GM12875 (cell line): ENCODE measurements around the gene PSMG3.

Source experiments
- H3K4me3 ChIP-seq: one replicate; pipeline ENCODE4 v1.5.1; 2011; ENCODE audit warnings: low read depth, low read length, control low read depth
- TF ChIP-seq, protein P1 (sequence below): IDR thresholded peaks from 2 replicates; pipeline ENCODE4 v1.5.1; 2011; ENCODE audit warnings: low read depth, mild to moderate bottlenecking, control low read depth, inconsistent platforms, low read length, moderate library complexity, borderline replicate concordance; ENCODE audit not compliant: insufficient read depth

The PSMG3 gene

DNA sequence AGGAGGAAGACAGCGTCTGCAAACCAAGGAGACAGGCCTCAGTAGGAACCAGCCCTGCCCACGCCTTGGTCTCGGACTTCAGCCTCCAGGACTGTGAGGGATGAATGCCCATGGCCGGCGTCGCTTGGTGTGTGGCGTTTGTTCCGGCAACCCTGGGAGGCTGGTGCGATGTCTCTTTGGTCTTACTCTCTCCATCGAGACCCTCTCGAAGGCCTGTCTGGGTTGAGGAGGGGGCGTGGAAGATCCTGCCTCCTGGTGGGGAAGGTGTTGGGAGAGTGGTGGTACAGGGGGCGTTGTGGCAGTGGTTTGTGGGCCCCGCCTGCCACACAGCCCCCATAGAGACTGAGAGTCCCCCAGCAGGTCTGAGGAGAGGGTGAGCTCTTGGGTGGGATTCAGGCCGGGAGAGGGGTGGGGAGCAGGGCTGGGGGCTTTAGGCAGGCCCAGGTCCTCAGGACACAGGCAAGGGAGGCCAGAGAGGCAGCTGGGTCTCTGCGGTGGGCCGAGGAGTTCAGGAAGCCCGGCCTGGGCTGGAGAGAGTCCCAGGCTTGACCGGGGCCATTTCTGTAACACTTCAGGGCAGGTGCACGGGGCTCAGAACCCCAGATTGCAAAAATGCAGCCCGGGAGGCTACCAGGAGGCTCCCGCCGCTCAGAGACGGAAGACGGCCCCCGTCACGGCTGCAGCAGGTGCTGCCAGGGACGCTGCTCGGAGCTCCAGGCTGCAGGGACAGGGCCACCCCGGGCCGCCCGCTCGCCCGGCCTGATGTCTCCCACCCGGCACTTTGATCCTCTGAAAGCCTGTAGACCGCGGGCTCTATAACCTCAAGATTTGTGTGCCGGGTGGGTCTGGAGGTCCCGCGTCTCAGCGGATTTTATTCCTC, 33.8 kb upstream of the PSMG3 start:
- TF ChIP-seq, protein P1, sequence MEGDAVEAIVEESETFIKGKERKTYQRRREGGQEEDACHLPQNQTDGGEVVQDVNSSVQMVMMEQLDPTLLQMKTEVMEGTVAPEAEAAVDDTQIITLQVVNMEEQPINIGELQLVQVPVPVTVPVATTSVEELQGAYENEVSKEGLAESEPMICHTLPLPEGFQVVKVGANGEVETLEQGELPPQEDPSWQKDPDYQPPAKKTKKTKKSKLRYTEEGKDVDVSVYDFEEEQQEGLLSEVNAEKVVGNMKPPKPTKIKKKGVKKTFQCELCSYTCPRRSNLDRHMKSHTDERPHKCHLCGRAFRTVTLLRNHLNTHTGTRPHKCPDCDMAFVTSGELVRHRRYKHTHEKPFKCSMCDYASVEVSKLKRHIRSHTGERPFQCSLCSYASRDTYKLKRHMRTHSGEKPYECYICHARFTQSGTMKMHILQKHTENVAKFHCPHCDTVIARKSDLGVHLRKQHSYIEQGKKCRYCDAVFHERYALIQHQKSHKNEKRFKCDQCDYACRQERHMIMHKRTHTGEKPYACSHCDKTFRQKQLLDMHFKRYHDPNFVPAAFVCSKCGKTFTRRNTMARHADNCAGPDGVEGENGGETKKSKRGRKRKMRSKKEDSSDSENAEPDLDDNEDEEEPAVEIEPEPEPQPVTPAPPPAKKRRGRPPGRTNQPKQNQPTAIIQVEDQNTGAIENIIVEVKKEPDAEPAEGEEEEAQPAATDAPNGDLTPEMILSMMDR = no peak

DNA sequence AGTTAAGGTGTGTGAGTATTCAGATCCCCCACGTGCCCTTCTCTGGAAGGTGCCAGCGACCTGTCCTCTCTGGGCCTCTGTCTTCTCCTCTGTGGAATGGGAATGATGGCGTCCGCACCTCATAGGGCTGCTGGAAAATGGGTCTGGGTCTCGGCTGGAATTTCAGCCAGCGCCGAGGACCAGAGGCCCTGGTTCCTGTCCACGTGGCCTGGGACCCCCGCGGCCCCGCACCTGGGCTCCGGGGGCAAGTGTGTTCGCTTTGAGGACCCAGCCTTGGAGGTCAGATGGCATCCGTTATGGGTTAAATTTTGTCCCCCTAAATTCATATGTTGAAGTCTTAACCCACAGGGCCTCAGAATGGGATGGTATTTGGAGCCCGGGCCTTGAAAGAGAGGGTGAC, 32.6 kb upstream of the PSMG3 start:
- no peak overlapping the region for H3K4me3 ChIP-seq
- TF ChIP-seq, protein P1 = no peak

More for the DNA sequence above, 33.8 kb upstream of the PSMG3 start:
- no peak overlapping the region for H3K4me3 ChIP-seq

DNA sequence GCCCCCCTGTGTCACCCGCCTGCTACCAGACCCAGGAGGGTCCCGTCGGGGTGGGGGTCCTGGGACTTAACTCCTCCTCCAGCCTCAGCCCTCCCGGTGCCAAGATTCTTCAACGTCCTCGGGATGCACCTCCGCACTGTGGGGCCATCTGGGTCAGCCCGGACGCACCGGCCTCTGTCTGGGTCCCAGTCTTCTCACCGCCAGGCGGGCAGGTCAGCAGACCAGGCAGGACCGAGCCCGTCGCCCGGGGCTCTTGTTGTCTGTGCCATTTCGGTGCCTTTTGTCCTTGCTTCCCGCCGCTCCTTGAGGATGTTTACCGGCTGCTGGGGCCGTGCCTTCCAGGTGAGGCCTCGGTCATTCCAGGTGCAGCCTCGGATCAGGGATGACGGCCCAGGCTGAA, 32.1 kb upstream of the PSMG3 start:
- H3K4me3 ChIP-seq = no peak overlapping the region
- TF ChIP-seq, protein P1 = no peak

DNA sequence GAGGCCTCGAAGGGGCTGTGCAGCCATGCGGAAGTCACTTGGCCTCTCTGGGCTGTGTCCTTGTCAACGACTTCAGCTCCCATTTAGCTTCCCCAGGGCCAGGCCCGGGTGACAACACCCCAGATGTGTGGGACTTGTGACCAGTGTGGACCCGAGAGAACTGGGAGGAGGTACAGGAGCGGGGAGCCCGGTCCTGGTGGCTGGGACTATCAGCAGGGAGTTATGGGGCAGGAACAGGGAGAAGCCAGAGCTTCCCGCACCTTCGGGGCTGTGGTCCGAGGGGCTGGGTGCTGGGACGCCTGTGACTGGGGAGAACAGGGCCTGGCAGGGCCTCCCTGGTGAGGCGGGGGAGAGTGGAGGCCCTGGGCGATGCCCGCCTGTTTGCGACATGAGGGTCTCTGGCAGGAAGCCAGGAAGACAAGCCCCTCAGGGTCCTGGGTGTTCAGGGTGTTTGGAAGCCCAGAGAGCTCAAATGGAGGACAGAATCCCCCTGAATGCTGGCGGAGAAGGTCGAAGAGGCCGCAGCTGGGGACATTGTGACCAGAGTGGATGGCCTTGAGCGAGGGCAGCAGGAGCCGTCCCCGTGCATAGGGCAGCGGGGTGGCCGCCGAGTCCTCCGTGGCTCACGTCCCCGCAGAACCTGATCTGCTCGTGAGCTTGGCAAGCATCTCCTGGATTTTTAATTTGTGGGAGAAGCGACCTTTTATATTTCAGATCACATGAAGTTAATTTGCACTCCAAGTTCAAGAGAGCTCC, 30.0 kb upstream of the PSMG3 start:
- no peak overlapping the region for H3K4me3 ChIP-seq
- TF ChIP-seq, protein P1 = no peak

DNA sequence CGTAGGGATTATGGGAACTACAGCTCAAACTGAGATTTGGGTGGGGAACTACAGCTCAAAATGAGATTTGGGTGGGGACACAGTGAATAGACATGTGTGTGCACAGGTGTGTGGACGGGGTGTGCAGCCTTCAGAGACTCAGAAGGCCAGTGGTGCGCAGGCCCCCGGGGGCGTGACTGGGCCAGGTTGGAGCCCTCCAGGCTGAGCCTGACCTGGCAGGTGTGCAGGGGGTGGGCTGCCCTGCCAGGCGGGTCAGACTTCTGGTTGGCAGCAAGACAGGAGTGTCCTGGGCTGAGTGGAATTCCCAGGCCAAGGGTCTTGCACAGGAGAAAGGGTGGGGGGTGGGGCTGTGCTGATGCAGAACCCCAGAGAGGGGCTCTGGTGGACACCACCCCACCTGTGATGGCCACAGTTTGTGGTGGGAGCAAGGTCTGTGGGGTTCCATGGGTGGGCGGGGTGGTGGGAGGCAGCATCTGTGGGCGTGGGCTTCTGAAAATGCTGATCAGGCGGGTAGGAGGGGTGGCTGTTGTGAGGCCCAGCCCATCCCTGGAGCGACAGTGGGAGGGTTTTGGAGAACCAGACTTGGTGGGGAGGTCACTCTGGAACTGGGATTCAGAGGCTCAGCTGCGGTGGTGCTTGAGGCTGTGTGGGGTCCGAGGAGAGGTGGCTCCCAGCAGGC, 29.3 kb upstream of the PSMG3 start:
- no peak overlapping the region for H3K4me3 ChIP-seq
- TF ChIP-seq, protein P1 = no peak

DNA sequence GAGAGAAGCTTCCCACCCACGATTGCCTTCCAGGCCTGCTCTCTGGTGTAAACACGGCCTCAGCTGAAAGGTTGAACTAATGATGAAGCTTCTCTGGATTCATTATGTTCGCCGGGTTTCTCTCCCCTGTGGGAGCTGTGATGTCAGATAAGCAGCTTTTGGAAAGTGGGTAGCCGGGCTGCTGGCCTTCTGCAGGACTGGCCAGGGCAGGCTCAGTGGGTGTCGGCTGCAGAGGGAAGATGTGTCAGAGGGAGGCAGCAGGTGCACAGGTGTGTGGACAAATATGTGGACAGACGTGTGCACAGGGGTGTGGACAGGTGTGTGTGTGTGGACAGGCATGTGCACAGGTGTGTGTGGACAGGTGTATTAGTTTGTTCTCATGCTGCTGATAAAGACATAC, 28.5 kb upstream of the PSMG3 start:
- TF ChIP-seq, protein P1 = no peak
- no peak overlapping the region for H3K4me3 ChIP-seq
